ENCODE measurements around the gene PEX14.

PEX14 gene

DNA sequence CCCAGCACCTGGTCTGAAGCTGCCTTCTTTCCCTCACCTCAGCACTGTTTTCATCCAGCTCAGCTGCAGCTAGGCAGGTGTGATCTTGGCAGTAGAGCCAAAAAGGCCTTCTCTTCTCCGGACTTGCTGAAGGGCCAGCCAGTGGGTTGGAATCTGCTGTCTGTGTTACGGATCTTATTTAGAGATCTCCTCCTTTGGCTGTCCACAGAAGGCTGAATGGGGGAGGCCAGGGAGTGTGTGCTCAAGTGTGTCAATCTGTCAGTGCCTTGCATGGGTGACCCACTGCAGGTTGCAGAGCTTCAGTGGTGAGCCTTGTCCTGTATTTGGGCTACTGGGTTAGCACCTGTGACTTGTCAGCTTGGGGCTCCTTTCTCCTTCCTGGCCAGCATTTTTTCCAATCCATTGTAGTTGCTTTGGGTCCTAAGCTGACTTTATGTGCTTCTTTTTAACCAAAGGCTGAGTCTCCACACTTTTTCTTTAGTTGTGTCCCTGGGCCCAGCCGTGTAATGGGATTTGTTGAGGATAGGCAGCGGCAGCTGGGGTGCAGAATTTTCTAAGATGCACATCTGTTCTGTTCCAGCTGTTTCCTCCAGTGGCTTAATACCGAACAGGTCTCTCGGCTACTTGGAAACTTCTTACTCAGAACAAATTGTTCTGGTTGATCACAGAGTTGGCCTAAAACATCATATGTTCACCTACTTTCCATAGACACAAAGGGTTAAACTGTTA, 126.8 kb downstream of the PEX14 start:
- no peak for DNase-seq (ENCODE audit: insufficient read length, low spot score)

DNA sequence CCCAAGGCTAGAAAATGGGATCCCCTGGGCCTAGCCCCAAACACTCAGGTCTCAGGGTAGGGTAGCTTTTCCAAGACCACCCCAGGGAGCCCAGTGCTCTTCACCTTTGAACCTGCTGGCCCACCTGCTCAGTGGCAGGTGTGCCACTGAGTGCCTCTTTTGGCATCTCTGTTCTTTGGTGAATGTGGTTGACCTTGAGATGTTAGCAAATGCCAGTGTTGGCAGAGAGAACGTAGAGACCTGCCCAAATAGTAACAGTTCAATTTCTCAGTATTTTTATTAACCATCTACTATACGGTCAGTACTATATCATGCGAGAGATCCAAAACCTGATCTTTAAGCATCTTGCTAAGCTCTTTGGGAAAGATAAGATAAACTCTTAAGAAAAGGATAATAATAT, 128.2 kb downstream of the PEX14 start:
- no peak for FAIRE-seq
- TF ChIP-seq CTCF (IDR thresholded peaks at IDR 0.05; ENCODE audit: insufficient read depth, missing control alignments), result no peak

More for the DNA sequence above, 126.8 kb downstream of the PEX14 start:
- FAIRE-seq, result no peak
- no peak for TF ChIP-seq CTCF (IDR thresholded peaks at IDR 0.05; ENCODE audit: insufficient read depth, missing control alignments)

GRCh38 chr1:10604966-10605365, 130.2 kb downstream of the PEX14 start:
- DNase-seq (ENCODE audit: insufficient read length, low spot score), result no peak
- TF ChIP-seq CTCF (IDR thresholded peaks at IDR 0.05; ENCODE audit: insufficient read depth, missing control alignments), result no peak
- no peak for FAIRE-seq

More for the DNA sequence above, 128.2 kb downstream of the PEX14 start:
- no peak for DNase-seq (ENCODE audit: insufficient read length, low spot score)

GRCh38 chr1:10606064-10606463, 131.3 kb downstream of the PEX14 start:
- FAIRE-seq, result no peak
- TF ChIP-seq CTCF (IDR thresholded peaks at IDR 0.05; ENCODE audit: insufficient read depth, missing control alignments), result no peak
- no peak for DNase-seq (ENCODE audit: insufficient read length, low spot score)

- TF ChIP-seq CTCF (IDR thresholded peaks at IDR 0.05; ENCODE audit: insufficient read depth, missing control alignments), result no peak
- no peak for DNase-seq (ENCODE audit: insufficient read length, low spot score)
- no peak for FAIRE-seq
These were observed 132.5 kb downstream of the PEX14 start for GRCh38 chr1:10607228-10607627.

DNA sequence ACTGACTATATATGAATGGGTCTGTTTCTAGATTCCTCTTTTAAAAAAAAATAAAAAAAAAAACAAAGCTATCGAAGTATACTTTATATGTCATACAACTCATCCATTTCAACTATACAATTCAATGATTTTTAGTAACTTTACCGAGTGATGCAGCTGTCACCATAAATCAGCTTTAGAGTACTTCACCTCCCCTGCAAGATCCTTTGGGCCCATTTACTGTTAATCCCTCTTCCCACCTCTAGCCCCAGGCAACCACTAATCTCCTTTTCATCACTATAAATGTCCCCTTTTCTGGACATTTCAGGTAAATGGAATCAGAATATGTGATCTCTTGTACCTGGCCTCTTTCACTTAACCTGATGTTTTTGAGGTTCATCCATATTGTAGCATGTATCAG, 133.9 kb downstream of the PEX14 start:
- TF ChIP-seq CTCF (IDR thresholded peaks at IDR 0.05; ENCODE audit: insufficient read depth, missing control alignments), result no peak
- no peak for DNase-seq (ENCODE audit: insufficient read length, low spot score)
- no peak for FAIRE-seq

DNA sequence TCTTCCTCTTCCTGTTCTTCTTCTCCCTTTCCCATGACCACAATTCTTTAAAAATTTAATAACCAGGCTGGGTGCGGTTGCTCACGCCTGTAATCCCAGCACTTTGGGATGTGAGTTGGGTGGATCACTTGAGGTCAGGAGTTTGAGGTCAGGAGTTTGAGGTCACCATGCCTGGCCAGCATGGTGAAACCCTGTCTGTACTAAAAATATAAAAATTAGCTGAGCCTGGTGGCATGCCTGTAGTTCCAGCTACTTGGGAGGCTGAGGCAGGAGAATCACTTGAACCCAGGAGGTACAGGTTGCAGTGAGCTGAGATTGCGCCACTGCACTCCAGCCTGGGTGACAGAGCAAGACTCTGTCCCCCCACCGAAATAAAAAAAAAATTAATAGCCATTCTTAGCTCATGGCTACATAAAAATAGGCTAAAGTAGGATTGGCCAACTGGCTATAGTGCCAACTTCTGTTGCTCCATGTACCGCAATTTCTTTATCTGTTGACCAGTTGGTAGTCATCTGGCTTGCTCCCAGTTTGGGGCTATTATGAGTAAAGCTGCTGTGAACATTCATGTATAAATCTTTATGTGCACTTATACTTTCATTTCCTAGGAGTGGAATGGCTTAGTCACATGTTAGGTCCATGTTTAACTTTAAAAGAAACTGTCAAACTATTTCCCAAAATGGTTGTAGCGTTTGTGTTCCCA, 136.3 kb downstream of the PEX14 start:
- DNase-seq (ENCODE audit: insufficient read length, low spot score) (no peak), FAIRE-seq (no peak)
- no peak for TF ChIP-seq CTCF (IDR thresholded peaks at IDR 0.05; ENCODE audit: insufficient read depth, missing control alignments)

Measured in D721Med (cell line).